HG03378 (cell line): ENCODE data around the gene JMJD8.

Experiments used
- ATAC-seq: cut with Tn5 transposase; IDR thresholded peaks from one replicate; pipeline ENCODE4 v1.9.1; 2021; ENCODE audit warnings: mild to moderate bottlenecking, moderate library complexity; ENCODE audit not compliant: unreplicated experiment

The JMJD8 gene

GRCh38 chr16:678209-678857 lies 5.8 kb downstream of the JMJD8 start:
- ATAC-seq = no peak

DNA sequence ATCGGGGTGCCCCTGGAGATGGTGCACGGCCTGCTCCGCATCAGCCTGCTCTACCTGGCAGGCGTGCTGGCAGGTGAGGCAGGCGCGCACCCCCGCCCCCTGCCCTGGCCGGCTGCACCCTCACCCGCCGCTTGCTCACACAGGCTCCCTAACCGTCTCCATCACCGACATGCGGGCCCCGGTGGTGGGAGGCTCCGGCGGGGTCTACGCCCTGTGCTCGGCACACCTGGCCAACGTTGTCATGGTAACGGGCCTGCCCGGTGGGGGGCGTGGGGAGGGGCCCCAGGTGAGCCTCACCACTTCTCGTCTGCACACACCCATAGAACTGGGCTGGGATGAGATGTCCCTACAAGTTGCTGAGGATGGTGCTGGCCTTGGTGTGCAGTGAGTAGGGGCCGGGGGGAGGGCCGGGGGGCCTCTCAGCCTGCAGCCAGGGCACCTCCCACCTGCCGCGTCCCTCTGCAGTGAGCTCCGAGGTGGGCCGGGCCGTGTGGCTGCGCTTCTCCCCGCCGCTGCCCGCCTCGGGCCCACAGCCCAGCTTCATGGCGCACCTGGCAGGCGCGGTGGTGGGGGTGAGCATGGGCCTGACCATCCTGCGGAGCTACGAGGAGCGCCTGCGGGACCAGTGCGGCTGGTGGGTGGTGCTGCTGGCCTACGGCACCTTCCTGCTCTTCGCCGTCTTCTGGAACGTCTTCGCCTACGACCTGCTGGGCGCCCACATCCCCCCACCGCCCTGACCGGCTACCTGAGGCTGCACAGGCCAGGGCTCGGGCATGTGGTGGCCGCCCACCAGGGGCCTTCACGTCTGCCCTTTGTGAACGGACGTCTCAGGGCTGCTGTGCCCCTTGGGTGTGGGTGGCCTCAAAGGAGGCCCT lies 6.6 kb downstream of the JMJD8 start:
- ATAC-seq = no peak

- no peak for ATAC-seq
Measured at GRCh38 chr16:676913-677312, 7.2 kb downstream of the JMJD8 start.

- ATAC-seq = no peak
Measured at GRCh38 chr16:676565-676902, 7.6 kb downstream of the JMJD8 start.

- no peak for ATAC-seq
Measured at GRCh38 chr16:675884-676564, 8.1 kb downstream of the JMJD8 start.

GRCh38 chr16:674968-675883 lies 8.9 kb downstream of the JMJD8 start, which contains the start of gene RHBDL1:
RHBDL1 (plus strand) TSS chr16:675671; CDS start chr16:675791, 120 bp downstream.
- no peak for ATAC-seq

DNA sequence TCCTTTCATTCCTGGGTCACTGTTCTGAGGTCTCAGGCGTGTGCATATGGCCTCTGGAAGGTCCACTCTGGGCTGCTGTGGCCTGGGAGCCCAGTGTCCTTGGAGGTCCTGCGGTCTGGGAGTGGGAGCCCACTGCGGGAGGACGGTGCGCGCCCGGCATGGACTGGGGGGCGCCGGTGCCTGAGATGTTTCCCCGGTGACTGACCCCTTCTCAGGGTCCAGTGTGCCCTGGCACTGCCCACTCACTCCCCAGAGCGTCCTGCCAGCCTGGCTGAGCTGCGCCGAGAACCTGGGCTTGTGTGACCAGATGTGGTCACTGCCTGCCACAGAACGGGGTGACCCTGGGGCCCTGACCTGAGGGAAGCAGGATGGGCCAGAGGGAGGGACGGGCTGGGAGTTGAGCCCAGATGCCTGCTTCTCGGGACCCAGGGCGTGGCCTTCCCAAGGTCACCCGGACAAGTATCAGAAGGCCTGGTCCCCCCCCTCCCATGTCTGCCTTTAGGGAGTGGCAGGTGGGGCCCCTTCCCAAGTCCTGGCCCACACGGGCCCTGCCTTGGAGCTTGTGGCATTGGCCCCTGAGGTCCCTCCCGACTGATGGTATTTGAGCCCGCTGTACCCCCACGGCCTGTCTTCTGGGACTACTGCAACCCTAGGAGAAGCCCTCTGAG lies 9.8 kb downstream of the JMJD8 start:
- no peak for ATAC-seq

- ATAC-seq = no peak
Measured at GRCh38 chr16:673399-673991, 10.6 kb downstream of the JMJD8 start.

- ATAC-seq = no peak
Measured at GRCh38 chr16:672851-673250, 11.3 kb downstream of the JMJD8 start.

GRCh38 chr16:672371-672770 lies 11.8 kb downstream of the JMJD8 start:
- no peak for ATAC-seq

DNA sequence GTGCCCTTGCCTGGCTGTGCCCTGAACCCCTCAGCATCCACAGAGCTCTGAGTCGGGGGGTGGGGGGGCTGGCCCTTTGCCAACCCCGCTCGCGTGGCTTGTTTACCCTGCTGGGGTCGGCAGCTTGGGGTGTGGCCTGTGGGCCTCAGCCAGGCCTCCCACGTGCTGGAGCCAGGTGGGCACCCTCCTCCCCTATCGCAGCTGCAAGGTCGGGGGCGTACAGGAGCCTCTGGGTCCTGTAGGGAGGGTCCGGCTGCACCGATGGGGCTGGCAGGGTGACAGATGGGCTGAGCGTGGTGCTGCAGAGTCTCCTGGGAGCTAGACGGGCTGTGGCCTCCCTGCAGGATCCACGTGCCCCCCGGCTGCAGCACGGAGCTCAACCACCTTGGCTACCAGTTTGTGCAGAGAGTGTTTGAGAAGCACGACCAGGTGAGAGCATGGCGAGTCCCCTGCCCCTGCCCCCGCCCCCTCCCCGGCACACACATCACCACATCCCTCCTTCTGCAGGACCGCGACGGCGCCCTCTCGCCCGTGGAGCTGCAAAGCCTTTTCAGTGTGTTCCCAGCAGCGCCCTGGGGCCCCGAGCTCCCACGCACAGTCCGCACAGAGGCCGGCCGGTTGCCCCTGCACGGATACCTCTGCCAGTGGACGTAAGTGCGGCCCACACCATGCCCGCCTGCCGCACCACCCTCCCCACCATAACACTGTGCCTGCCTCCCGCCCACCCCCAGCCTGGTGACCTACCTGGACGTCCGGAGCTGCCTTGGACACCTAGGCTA lies 12.6 kb downstream of the JMJD8 start:
- ATAC-seq = no peak

DNA sequence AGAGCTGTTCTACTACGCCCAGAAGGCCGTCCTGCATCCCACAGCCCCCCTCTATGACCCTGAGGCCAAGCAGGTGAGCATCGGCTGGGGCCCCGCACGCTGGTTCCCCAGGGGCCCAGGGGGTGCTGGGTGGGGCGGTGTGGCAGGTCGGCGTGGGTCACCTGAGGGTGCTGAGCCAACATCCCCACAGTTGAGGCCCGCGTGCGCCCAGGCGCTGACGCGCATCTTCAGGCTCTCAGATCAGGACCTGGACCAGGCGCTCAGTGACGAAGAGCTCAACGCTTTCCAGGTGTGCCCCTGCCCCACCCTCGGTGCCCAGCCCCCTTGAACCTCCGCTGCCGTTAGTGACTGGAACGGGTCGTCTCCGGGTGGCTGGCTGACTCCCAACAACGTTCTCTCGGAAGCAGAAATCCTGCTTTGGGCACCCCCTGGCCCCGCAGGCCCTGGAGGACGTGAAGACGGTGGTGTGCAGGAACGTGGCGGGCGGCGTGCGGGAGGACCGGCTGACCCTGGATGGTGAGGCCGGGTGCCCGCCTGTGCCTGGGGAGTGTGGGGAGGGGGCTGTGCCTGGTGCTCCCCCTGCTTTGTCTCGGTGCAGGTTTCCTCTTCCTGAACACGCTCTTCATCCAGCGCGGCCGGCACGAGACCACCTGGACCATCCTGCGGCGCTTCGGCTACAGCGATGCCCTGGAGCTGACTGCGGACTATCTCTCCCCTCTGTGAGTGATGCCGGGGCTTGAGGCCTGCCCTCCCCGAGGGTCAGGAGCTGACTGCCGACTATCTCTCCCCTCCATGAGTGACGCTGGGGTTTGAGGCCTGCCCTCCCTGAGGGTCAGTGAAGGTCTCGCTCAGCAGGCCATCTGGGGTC lies 13.4 kb downstream of the JMJD8 start:
- no peak for ATAC-seq

DNA sequence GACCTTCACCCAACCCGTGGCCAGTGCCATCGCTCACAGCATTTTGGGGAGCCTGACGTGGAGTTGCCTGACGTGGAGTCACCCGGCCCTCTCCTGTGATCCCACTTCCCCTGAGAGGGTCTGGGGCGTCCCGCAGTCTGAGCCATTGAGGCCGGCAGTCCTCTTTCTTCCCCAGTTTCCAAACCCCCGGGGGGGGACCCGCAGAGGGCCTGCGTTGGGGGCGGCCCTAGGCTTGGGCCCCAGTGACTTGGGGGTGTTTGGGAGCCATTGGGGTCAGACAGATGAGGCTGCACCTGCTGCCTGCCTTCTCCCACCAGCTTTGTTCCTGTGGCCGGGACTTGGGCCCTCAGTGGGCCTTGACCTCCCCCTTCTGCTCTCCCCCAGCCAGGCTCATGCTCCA lies 14.5 kb downstream of the JMJD8 start:
- no peak for ATAC-seq

DNA sequence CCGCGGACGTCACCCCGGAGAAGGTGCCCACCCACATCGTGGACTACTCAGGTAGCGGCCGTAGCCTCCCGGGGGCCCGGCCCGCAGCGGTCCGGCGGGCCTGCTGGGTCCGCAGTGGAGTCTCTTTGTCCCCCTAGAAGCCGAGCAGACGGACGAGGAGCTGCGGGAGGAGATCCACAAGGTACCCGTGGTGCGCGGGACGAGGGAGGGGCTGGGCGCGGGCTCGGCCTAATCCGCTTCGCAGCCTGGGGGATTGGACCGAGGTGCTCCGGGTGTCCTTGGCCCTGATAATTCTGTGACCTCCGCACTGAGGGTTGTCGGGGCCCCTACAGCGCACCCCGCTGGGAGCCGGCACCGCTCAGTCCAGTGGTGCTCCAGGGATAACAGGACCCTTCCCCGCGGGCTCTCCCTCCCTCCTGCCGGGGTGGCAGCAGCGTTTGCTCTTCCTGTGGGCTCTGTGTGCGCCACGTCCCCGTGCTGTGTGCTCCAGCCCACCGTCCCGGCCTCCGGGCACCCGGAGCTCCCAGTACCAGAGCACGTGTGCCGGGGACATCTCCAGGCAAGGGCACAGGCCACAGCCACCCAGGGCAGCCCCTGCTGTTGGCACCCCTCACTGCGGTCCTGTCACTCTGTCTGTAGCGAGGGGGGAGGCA lies 15.5 kb downstream of the JMJD8 start:
- ATAC-seq = no peak

DNA sequence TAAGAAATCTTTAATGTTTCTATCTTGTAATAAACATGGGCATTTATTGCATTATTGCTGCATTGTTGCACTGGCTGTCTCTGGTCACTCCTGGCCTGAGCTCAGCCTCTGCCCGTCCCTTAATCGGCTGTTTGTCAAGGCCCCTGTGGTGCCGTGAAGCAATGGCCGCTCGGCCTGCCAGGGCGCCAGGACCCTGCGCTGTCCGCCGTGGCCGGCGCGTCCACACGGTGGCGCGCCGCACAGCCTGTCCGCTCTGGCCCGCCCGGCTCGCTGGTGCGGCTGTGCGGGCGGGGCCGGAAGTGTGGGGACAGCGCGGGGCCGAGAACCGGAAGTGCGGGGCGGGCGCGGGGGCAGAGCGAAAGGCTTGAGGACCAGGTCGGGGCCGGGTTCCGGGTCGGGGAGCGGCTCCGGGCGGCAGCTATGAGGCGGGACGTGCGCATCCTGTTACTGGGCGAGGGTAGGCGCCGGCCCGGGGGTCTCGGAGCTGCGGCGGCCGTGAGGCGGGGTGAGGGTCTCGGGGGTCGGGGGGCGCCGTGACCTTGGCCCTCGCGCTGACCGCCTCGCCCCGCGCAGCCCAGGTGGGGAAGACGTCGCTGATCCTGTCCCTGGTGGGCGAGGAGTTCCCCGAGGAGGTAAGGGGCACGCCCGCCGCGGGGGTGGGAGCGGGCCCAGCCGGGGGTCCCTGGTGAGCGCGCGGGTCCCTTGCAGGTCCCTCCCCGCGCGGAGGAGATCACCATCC lies 16.2 kb downstream of the JMJD8 start, which contains the start of gene RHOT2:
RHOT2 (plus strand) TSS at position 353 of the 739 bp plus-strand sequence; CDS start at position 421, 68 bp downstream.
- no peak for ATAC-seq

GRCh38 chr16:667113-667779 lies 16.9 kb downstream of the JMJD8 start:
- ATAC-seq = no peak
